Activated T-cell treated with anti-CD3 and anti-CD28 coated beads, Interleukin-2, amount 50 U/mL, for 4 hours (primary cell): ENCODE measurements around the gene GPX7. TPM values are rescaled to one million over a fixed set of nuclear protein-coding genes. Genes with fewer than 3 reads are reported as not detected.

Source experiments
- ATAC-seq, 2 donors: fragments of 200-7000 bp; cut with Tn5 transposase; one replicate each; pipeline ENCODE4 v1.10.0; 2021
- DNase-seq: peaks from one replicate; pipeline ENCODE4 v3.0.0-alpha.2; 2020
- H3K27me3 Mint-ChIP-seq: one replicate; pipeline ENCODE4 v1.8.0; 2021; ENCODE audit warnings: low read depth, mixed read lengths
- H3K36me3 Mint-ChIP-seq: one replicate; pipeline ENCODE4 v1.8.0; 2022; ENCODE audit warnings: mixed read lengths; ENCODE audit not compliant: insufficient read depth
- H3K4me1 Mint-ChIP-seq: one replicate; pipeline ENCODE4 v1.8.0; 2021; ENCODE audit warnings: low read depth, mixed read lengths
- H3K4me3 Mint-ChIP-seq: one replicate; pipeline ENCODE4 v1.8.0; 2021; ENCODE audit warnings: mild to moderate bottlenecking, moderate library complexity, mixed read lengths
- H3K9me3 Mint-ChIP-seq: one replicate; pipeline ENCODE4 v1.8.0; 2021; ENCODE audit warnings: mixed read lengths
- total RNA-seq, 3 donors: library from RNA; stranded (reverse); gene quantifications; one replicate each; pipeline ENCODE4 v1.2.1, GENCODE V29; 2021

Gene GPX7
- total RNA-seq, 3 donors from 2014 or later: 18.6 to 20.0 (median 19.1) TPM

DNA sequence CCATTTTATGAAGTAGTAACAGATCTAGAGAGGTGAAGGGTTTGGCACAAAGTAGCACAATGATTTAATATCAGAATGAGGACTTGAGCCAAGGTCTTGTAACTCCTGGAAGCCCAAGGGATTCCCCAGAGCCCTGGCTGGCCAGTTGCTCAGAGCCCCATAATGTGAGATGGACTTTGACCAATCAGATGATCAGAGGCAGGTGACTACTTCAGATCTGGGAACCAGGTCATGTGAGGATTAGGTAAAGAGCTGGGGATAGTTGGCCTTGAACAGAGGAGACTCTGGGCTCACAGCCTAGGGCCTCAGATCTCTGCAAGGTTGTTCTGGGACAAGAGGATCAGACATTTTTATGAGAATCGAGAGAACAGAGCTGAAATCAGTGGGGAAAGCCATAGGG, 49.7 kb downstream of the GPX7 start:
- ATAC-seq: no peak
- H3K4me3 Mint-ChIP-seq: no peak overlapping the region
- peaks cover 22% of the 10 kb centered on the region for H3K36me3 Mint-ChIP-seq
- H3K9me3 Mint-ChIP-seq: no peaks in the 10 kb centered on the region
- H3K27me3 Mint-ChIP-seq: no peaks in the 10 kb centered on the region
- DNase-seq: no peak
- H3K4me1 Mint-ChIP-seq: peaks cover 4% of the 10 kb centered on the region

- Mint-ChIP-seq H3K4me3 (no peak overlapping the region), H3K27me3 (no peaks in the 10 kb centered on the region), H3K36me3 (peaks cover 20% of the 10 kb centered on the region), H3K9me3 (no peaks in the 10 kb centered on the region), H3K4me1 (peaks cover 4% of the 10 kb centered on the region)
- no peak for ATAC-seq
- DNase-seq: no peak
These were observed 51.2 kb downstream of the GPX7 start for GRCh38 chr1:52653207-52653849.

GRCh38 chr1:52654063-52654462, 51.9 kb downstream of the GPX7 start:
- Mint-ChIP-seq H3K4me3 (no peak overlapping the region), H3K36me3 (peaks cover 18% of the 10 kb centered on the region), H3K27me3 (no peaks in the 10 kb centered on the region), H3K4me1 (peaks cover 11% of the 10 kb centered on the region), H3K9me3 (no peaks in the 10 kb centered on the region)
- DNase-seq (no peak), ATAC-seq (no peak)

- Mint-ChIP-seq H3K27me3 (no peaks in the 10 kb centered on the region), H3K4me3 (no peak overlapping the region), H3K36me3 (peaks cover 18% of the 10 kb centered on the region), H3K9me3 (no peaks in the 10 kb centered on the region), H3K4me1 (peaks cover 17% of the 10 kb centered on the region)
- no peak for DNase-seq
- ATAC-seq: no peak
These were observed 55.5 kb downstream of the GPX7 start for GRCh38 chr1:52657702-52658101.

Other genes with a start within 250 kb of the GPX7 start
- 10 to 100 TPM; 35.0 to 40.0 (median 38.9) TPM for gene CC2D1B, start 236.2 kb upstream of the GPX7 start, total RNA-seq
- 10 to 100 TPM; 34.8 to 46.2 (median 37.3) TPM for gene ORC1, start 197.9 kb upstream of the GPX7 start, total RNA-seq
- gene PRPF38A, start 197.8 kb upstream of the GPX7 start, total RNA-seq: 100 to 1,000 TPM in 2 of 3 donors, 10 to 100 TPM in 1; 94.0 to 113 (median 101) TPM
- 10 to 100 TPM; 36.7 to 37.7 (median 36.8) TPM for gene TUT4, start 49.3 kb upstream of the GPX7 start, total RNA-seq
- gene SHISAL2A, start 30.8 kb downstream of the GPX7 start, total RNA-seq: 1 to 10 TPM; 4.9 to 7.5 (median 5.2) TPM
- gene COA7, start 96.0 kb downstream of the GPX7 start, total RNA-seq: 10 to 100 TPM; 35.3 to 45.1 (median 44.0) TPM
- gene ZYG11B, start 124.1 kb downstream of the GPX7 start, total RNA-seq: 1 to 10 TPM; 7.7 to 9.2 (median 7.7) TPM
- gene ZYG11A, start 240.4 kb downstream of the GPX7 start, total RNA-seq: under 1 TPM; 0.08 to 0.13 (median 0.13) TPM